ENCODE measurements around the gene RGL1. TPM values are rescaled to one million over a fixed set of nuclear protein-coding genes. Genes with fewer than 3 reads are reported as not detected.
A peak's percentile ranks its signal among the peaks of the same experiment; 100 is the strongest.

RGL1 gene
- total and polyA plus RNA-seq, 2 donors (not counting 3 experiments of a cell fraction or from before 2014, with no cell fraction given) = 19.8 to 35.3 TPM

- intact Hi-C loops (cut with micrococcal nuclease) (loop anchor here (10.0 kb wide), 1 partner anchor 596 kb away; no protein-coding TSS in a partner anchor), dilution Hi-C loops (cut with MboI; ENCODE audit: extremely low pct_ligation_motif_present, low sequenced_read_pairs) (no loop called here)
- H3K9ac ChIP-seq (replicated peaks; ENCODE audit: extremely low read depth, insufficient read depth, low read length) = no peak overlapping the region
- ChIA-PET CTCF (interaction anchor here (1.0 kb wide), 1 partner anchor 27 kb away, joined by 3 read pairs; no protein-coding TSS in a partner anchor), POLR2A (no interaction called here)
- FAIRE-seq (no peak), DNase-seq (ENCODE audit: low read depth, low spot score) (peak; percentile 74)
- H3K27me3 ChIP-seq (ENCODE audit: control insufficient read depth in 2 of 2, insufficient read depth in 2 of 2, low read length in 2 of 2) = peaks cover 0 to 2% of the 10 kb centered on the region in 2 experiments
- no peaks in the 10 kb centered on the region for H4K20me1 ChIP-seq (replicated peaks; ENCODE audit: control insufficient read depth, extremely low read depth, insufficient read depth, low read length)
- H3K9me1 ChIP-seq (replicated peaks; ENCODE audit: control insufficient read depth, extremely low read depth, insufficient read depth, low read length) = no peaks in the 10 kb centered on the region
- no peak overlapping the region for H2AFZ ChIP-seq (ENCODE audit: low read depth, low read length)
- no peaks in the 10 kb centered on the region for H3K4me1 ChIP-seq (ENCODE audit: control insufficient read depth, extremely low read depth, insufficient read depth, low read length)
- TF ChIP-seq MYC (IDR thresholded peaks at IDR 0.05; ENCODE audit: low read depth, low read length) = no peak
- no peak for TF ChIP-seq GATA2 (IDR thresholded peaks at IDR 0.05; ENCODE audit: insufficient read depth, insufficient read length, low read depth, low read length)
- no peak for TF ChIP-seq POLR2A (IDR thresholded peaks at IDR 0.05; ENCODE audit: low read depth, low read length)
- no peak for TF ChIP-seq MAX (IDR thresholded peaks at IDR 0.05; ENCODE audit: insufficient read depth, insufficient read length)
- TF ChIP-seq JUN (IDR thresholded peaks at IDR 0.05; ENCODE audit: borderline replicate concordance, insufficient read depth, insufficient read length, low read depth) = peak; percentile 10
- no peak for TF ChIP-seq POLR2AphosphoS5 (IDR thresholded peaks at IDR 0.05; ENCODE audit: insufficient read depth, low read depth, low read length)
- TF ChIP-seq CTCF (IDR thresholded peaks at IDR 0.05; ENCODE audit: extremely low read depth in 1 of 2, insufficient read depth in 1 of 2, low read depth in 1 of 2, low read length in 2 of 2) = no peak
- peak; percentile 40 for TF ChIP-seq FOS (IDR thresholded peaks at IDR 0.05; ENCODE audit: borderline replicate concordance, insufficient read depth, low read length)
- no peak for TF ChIP-seq EZH2 (IDR thresholded peaks at IDR 0.05; ENCODE audit: borderline replicate concordance, low read depth, low read length, severe bottlenecking)
- BruUV-seq (replicated peaks) = no TSS peak
- no peaks in the 10 kb centered on the region for H3K36me3 ChIP-seq (ENCODE audit: control insufficient read depth in 2 of 2, extremely low read depth in 1 of 2, insufficient read depth in 2 of 2, low read length in 2 of 2)
- H3K79me2 ChIP-seq (ENCODE audit: control insufficient read depth, insufficient read depth, low read length) = no peaks in the 10 kb centered on the region
- H3K27ac ChIP-seq (ENCODE audit: insufficient read depth, low read depth, low read length) = no peak overlapping the region
- H3K4me3 ChIP-seq (replicated peaks in 1 of 3; ENCODE audit: insufficient read depth in 1 of 3, low read depth in 1 of 3, low read length in 3 of 3) = no peak overlapping the region
- H3K4me2 ChIP-seq (ENCODE audit: insufficient read depth, low read length) = no peak overlapping the region
- H3K9me3 ChIP-seq (replicated peaks; ENCODE audit: control insufficient read depth, insufficient read depth, low read length) = no peaks in the 10 kb centered on the region
Observed at GRCh38 chr1:183970516-183971300, 165.8 kb downstream of the RGL1 start.

Measured in endothelial cell of umbilical vein (primary cell).